Stimulated activated memory B cell treated with anti-CD40 and anti-IgM and Interleukin-4, amounts not matched to agents 10 μg/mL and 1 μg/mL and 100 μg/mL, for 72 hours (primary cell): ENCODE results near the gene RAB31.

Experiments
- ATAC-seq: fragments of 150-1000 bp; cut with Tn5 transposase; 2 replicates; pipeline ENCODE4 v1.10.0; 2021
- H3K27ac Mint-ChIP-seq: one replicate; pipeline ENCODE4 v1.8.0; 2022; ENCODE audit warnings: mild to moderate bottlenecking, mixed read lengths
- H3K27me3 Mint-ChIP-seq: one replicate; pipeline ENCODE4 v1.8.0; 2022; ENCODE audit warnings: mixed read lengths
- H3K36me3 Mint-ChIP-seq: one replicate; pipeline ENCODE4 v1.8.0; 2022; ENCODE audit warnings: mixed read lengths
- H3K4me1 Mint-ChIP-seq: one replicate; pipeline ENCODE4 v1.8.0; 2022; ENCODE audit warnings: mixed read lengths
- H3K4me3 Mint-ChIP-seq: one replicate; pipeline ENCODE4 v1.8.0; 2022; ENCODE audit warnings: mild to moderate bottlenecking, moderate library complexity, mixed read lengths
- H3K9me3 Mint-ChIP-seq: one replicate; pipeline ENCODE4 v1.8.0; 2022; ENCODE audit warnings: mixed read lengths

RAB31 gene

DNA sequence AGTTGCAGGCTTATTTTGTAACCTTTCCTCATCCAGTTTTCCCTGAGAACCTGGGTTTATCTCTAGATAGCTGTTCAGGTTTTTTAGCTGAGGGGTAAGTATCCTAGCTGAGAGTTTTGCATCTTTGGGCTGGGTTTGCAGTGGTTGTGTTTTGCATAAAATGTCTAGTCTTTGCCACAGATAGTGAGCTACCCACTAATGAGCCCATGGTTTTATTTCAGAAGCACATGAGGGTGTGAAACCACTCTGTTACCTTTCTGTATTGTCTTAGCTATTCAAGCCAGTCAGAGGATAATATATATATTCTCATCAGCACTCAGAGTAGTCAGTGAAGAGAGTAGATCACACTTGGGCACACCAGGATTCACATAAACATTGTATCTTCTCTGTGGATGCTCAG lies 153.1 kb downstream of the RAB31 start:
- Mint-ChIP-seq H3K4me3 (no peak overlapping the region), H3K27ac (no peak overlapping the region), H3K9me3 (peaks cover 11% of the 10 kb centered on the region), H3K4me1 (peaks cover 22% of the 10 kb centered on the region), H3K27me3 (no peaks in the 10 kb centered on the region), H3K36me3 (peaks cover 50% of the 10 kb centered on the region)
- ATAC-seq = peak; percentile 24

DNA sequence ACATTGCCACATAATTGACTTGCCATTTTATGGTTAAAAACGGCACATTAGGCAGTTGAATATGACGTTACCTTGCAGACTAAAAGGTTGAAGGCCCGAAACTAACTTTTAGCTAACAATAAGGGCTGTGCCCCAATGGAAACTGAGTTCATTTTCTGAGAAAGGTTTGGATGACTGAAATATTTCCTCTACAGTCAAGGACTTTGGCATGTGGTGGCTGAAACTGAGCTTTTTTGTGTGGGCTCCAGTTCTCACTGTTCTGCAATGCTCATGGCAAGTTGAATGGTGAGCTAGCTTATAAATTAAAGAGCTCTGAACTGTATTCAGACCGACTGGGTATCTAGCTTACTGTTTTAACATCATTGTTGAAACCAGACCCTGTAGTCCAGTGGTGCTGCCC lies 153.8 kb downstream of the RAB31 start:
- no peaks in the 10 kb centered on the region for H3K27me3 Mint-ChIP-seq
- H3K4me3 Mint-ChIP-seq = no peak overlapping the region
- no peak overlapping the region for H3K27ac Mint-ChIP-seq
- H3K9me3 Mint-ChIP-seq = peaks cover 16% of the 10 kb centered on the region
- H3K4me1 Mint-ChIP-seq = peaks cover 20% of the 10 kb centered on the region
- H3K36me3 Mint-ChIP-seq = peaks cover 54% of the 10 kb centered on the region
- peak; percentile 63 for ATAC-seq

DNA sequence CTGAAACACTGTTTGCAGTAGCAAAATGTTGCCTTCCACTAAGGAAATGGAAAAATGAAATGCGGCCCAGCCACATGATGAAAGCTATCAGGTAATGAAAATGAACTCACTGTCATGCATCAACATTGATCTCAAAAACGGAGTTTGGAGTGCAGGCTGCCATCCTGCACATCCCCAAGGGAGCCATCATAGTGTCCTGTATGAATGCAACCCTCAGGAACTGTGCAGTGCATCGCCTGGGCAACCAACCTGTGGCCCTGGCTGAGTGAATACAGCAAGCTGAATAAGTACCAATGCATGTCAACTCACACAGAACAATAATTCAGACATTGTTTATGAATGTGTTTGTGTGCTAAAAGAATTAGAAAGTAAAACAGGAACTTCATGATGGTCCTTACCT lies 154.6 kb downstream of the RAB31 start:
- ATAC-seq = peak; percentile 64
- H3K9me3 Mint-ChIP-seq = peaks cover 18% of the 10 kb centered on the region
- H3K27me3 Mint-ChIP-seq = no peaks in the 10 kb centered on the region
- peaks cover 54% of the 10 kb centered on the region for H3K36me3 Mint-ChIP-seq
- H3K4me3 Mint-ChIP-seq = no peak overlapping the region
- H3K27ac Mint-ChIP-seq = peak overlapping the region; percentile 28
- peaks cover 20% of the 10 kb centered on the region for H3K4me1 Mint-ChIP-seq

DNA sequence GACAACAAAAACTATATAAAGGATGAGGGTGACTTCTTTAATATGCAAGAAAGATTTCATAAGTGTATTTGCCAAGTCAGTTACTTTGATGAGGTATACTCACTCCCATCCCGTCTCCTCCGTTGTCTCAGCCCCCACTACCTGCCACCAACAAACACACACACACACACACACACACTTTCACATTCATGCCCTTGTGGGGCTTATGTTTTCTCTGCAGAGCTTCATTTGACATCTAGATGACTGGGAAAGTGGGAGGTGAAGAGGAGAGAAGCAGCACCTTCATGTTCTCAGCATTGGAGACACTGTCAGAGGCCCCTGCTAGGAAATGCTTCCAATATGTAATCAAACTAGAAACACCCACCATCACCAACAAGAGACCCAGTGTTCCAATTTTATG lies 155.2 kb downstream of the RAB31 start:
- no peaks in the 10 kb centered on the region for H3K27me3 Mint-ChIP-seq
- H3K9me3 Mint-ChIP-seq = peaks cover 18% of the 10 kb centered on the region
- ATAC-seq = no peak
- peak overlapping the region; percentile 28 for H3K27ac Mint-ChIP-seq
- H3K4me3 Mint-ChIP-seq = no peak overlapping the region
- H3K36me3 Mint-ChIP-seq = peaks cover 54% of the 10 kb centered on the region
- peaks cover 20% of the 10 kb centered on the region for H3K4me1 Mint-ChIP-seq

DNA sequence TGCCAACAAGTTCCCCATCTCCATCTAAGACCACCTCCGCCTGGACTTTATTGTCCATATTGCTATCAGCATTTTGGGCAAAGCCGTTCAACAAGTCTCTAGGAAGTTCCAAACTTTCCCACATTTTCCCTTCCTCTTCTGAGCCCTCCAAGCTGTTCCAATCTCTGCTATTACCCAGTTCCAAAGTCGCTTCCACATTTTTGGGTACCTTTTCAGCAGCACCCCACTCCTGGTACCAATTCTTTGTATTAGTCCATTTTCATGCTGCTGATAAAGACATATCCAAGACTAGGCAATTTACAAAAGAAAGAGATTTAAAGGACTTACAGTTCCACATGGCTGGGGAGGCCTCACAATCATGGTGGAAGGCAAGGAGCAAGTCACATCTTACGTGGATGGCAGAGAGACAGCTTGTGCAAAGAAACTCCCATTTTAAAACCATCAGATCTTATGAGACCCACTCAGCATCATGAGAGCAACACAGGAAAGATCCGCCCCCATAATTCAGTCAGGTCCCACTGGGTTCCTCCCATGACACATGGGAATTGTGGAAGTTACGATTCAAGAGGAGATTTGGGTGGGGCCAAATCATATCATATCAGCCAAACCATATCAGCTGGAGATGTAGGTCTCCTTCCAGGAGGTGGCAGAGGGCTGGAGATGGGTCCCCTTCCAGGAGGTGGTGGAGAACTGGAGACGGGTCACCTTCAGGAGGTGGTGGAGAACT lies 157.8 kb downstream of the RAB31 start:
- Mint-ChIP-seq H3K4me3 (no peak overlapping the region), H3K27ac (no peak overlapping the region), H3K36me3 (peaks cover 32% of the 10 kb centered on the region), H3K27me3 (peaks cover 9% of the 10 kb centered on the region), H3K9me3 (peaks cover 18% of the 10 kb centered on the region), H3K4me1 (peaks cover 31% of the 10 kb centered on the region)
- no peak for ATAC-seq

DNA sequence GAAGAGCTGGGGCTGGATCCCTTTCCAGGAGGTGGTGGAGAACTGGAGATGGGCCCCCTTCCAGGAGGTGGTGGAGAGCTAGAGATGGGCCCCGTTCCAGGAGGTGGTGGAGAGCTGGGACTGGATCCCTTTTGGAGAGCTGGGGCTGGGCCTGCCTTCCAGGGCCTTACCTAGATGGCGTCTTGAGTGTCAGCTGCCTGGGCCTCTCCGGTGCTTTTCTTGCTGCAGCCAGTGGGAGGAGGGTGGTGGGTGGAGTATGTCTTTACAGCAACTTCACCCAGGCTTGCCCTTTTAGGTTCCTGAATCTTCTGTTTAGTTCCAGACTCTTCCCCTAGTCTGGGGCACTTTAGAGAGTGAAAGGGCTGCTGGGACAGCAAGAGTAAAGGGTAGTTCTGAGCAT lies 158.5 kb downstream of the RAB31 start:
- Mint-ChIP-seq H3K27me3 (peaks cover 16% of the 10 kb centered on the region), H3K36me3 (peaks cover 28% of the 10 kb centered on the region), H3K9me3 (peaks cover 18% of the 10 kb centered on the region), H3K4me3 (no peak overlapping the region), H3K4me1 (peaks cover 27% of the 10 kb centered on the region), H3K27ac (no peak overlapping the region)
- no peak for ATAC-seq

DNA sequence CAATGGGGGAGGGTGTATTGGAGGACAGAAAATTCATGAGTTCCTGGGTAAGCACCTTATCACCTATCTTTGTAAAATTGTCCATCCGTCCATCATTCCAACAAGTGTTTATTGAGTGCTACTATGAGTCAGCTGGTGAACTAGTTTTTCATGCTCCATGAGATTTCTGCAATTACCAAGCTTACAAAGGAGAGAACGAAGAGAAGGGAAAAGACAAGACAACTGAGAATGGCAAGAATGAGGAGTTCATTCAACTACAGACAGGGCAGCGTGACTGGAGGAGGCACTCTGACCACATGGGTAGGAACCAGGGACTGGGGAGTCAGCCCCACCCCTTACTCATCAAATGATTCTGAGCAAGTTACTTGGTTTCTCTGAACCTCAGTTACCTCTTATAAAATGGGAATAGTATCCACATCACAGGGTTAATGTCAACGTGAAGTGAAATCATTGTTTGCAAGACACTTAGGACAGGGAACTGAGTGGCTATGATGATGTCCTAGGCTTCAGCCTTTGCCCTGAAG lies 159.0 kb downstream of the RAB31 start:
- H3K27me3 Mint-ChIP-seq = peaks cover 17% of the 10 kb centered on the region
- H3K9me3 Mint-ChIP-seq = peaks cover 18% of the 10 kb centered on the region
- peaks cover 23% of the 10 kb centered on the region for H3K4me1 Mint-ChIP-seq
- H3K4me3 Mint-ChIP-seq = no peak overlapping the region
- H3K27ac Mint-ChIP-seq = no peak overlapping the region
- H3K36me3 Mint-ChIP-seq = peaks cover 25% of the 10 kb centered on the region
- no peak for ATAC-seq

DNA sequence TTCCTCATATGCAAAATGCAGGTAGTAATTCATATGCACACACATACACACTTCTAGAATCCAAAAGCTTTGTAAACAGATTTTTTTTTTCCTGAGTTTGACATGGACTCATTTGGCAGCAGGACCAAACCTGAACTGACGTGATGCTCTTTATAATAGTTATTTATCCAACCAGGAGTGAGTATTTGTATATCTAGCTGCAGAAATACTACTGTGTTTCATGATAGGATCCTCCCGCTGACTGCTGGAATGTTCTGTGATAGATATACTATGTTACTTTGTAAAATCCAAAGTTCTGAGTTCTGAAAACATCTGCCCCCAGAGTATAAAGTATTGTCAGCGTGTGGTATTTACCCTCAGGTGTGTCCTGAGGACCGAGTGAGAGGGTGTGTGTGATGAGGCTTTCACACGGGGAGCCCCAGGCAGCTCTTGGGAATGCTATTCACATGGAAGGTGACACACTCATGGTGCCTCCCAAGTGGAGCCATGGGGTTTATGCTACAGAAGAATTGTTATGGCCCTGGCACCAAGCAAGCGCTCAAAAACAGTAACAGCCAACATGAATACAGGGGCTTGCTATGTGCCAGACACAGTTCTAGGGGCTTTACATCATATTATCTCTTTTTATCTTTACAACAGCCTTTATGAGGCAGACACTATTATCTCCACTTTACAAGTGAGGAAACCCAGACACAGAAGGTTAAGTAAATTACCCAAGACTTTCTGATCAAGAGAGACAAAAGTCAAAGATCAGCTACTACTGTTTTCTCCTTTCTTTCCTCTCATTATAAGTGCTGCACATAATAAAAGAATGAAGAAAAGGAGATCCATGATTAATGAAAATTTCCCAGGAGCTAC lies 161.0 kb downstream of the RAB31 start:
- Mint-ChIP-seq H3K4me1 (peaks cover 11% of the 10 kb centered on the region), H3K4me3 (no peak overlapping the region), H3K36me3 (peaks cover 15% of the 10 kb centered on the region), H3K9me3 (peaks cover 18% of the 10 kb centered on the region), H3K27me3 (peaks cover 22% of the 10 kb centered on the region), H3K27ac (no peak overlapping the region)
- no peak for ATAC-seq

DNA sequence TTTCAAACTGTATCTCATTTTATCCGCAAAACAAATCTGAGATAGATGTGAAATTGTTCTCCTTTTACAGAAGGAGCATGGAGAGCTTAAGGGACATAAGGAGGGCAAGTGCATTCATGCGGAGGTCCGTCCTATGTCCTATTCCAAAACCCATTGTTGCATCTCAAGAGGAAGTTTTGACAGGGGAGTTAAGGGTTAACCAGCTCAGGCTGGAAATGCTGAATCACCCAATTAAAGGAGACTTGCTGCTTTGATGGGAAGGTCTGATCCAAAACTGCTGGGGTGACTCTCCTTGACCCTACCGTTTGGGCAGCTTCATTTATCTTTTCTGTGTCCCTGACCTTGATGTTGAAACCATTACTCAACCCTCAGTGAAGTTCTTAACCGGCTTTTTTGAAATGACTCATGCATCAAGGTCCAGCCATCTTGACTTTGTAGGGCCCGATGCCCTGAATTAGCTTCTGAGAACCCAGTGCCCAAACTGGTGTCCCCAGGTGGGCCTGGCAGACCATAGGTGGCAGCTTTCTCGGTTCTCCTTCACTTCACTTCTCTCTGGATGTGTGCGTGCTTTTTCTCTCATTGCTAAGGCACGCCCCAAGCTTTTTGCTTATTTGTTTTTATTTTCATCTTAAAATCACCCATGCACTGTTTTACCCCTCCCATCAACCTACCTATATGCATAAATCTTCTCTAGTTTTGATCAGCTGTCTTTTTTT lies 161.8 kb downstream of the RAB31 start:
- peaks cover 18% of the 10 kb centered on the region for H3K9me3 Mint-ChIP-seq
- ATAC-seq = peak; percentile 50
- no peak overlapping the region for H3K4me3 Mint-ChIP-seq
- H3K36me3 Mint-ChIP-seq = peaks cover 15% of the 10 kb centered on the region
- H3K4me1 Mint-ChIP-seq = peaks cover 11% of the 10 kb centered on the region
- peaks cover 30% of the 10 kb centered on the region for H3K27me3 Mint-ChIP-seq
- no peak overlapping the region for H3K27ac Mint-ChIP-seq

DNA sequence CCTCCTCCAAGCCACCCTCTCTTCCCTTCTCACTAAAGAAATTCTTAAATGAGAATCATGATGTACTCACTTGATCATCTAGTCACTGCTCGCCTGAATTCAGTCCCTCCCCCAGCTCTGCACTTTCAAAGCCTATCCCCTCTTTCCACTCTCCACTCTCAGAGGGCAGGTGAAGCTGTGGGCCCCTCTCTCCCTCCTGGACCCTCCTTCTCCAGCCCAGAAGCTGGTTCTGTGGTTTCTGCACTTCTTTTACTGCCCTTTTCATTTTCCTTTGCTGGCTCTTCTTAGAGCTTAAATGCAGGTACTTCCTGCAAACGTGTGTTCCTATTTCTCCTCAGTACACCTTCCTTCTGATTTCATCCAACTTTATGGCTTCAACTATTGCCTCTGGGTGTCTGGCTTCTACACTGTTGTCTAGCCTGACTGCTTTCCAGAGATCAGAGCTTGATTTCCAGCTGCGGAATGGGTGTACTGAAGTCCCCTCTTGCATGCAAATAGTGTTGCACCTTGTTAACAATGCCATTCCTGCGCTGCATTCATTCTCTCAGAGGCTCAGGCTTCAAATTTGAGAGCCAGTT lies 162.4 kb downstream of the RAB31 start:
- Mint-ChIP-seq H3K9me3 (peaks cover 14% of the 10 kb centered on the region), H3K27ac (no peak overlapping the region), H3K27me3 (peaks cover 36% of the 10 kb centered on the region)

DNA sequence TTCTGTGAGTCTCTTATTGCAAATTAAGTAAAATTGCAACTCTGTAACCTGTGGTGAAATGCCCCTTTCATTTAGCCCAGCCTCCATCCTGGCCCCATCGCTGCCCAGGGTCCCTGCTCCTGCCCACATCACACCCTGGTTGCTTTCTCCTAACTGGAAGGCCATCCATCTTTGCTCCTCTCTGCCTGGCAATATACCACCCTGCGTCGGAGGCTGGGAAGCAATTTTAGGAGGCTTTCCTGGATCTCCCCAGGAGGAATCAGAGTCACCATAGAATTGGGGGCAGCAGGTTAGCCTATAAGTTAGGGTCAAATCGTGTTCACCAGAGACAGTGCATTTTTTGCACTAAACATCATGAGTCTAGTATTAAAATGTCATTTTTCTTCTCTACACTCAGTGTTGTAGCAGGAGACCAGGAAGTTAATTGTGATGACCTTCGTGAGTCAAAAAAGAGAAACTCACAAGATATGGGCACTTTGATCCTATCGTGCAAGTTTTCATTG lies 163.2 kb downstream of the RAB31 start:
- no peak overlapping the region for H3K4me3 Mint-ChIP-seq
- H3K9me3 Mint-ChIP-seq = peaks cover 6% of the 10 kb centered on the region
- H3K27me3 Mint-ChIP-seq = peaks cover 36% of the 10 kb centered on the region
- H3K27ac Mint-ChIP-seq = no peak overlapping the region
- H3K4me1 Mint-ChIP-seq = peaks cover 11% of the 10 kb centered on the region
- peaks cover 2% of the 10 kb centered on the region for H3K36me3 Mint-ChIP-seq
- no peak for ATAC-seq

More for the DNA sequence above, 162.4 kb downstream of the RAB31 start:
- no peak for ATAC-seq
- Mint-ChIP-seq H3K36me3 (peaks cover 10% of the 10 kb centered on the region), H3K4me3 (no peak overlapping the region), H3K4me1 (peaks cover 11% of the 10 kb centered on the region)

DNA sequence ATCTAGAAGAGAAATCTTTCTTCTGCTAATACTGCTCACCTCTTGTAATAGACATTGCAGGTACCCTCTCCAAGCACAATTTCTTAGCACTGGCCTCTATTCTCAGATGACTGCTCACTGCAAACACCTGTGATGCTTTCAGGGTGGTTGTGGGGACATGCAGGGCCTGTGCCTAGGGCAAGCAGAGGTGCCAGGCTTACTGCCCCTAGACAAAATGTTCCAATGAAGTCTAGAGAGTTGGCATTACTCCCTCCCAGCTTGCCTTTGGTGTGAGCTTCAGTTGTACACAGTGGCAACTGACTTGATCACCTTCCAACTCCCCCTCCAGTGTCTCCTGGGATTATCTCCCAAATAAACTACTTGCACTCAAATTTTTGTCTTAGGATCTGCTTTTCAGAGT lies 164.7 kb downstream of the RAB31 start:
- H3K27me3 Mint-ChIP-seq = peaks cover 36% of the 10 kb centered on the region
- H3K4me3 Mint-ChIP-seq = no peak overlapping the region
- no peak for ATAC-seq
- no peaks in the 10 kb centered on the region for H3K36me3 Mint-ChIP-seq
- H3K9me3 Mint-ChIP-seq = no peaks in the 10 kb centered on the region
- H3K4me1 Mint-ChIP-seq = peaks cover 11% of the 10 kb centered on the region
- no peak overlapping the region for H3K27ac Mint-ChIP-seq

DNA sequence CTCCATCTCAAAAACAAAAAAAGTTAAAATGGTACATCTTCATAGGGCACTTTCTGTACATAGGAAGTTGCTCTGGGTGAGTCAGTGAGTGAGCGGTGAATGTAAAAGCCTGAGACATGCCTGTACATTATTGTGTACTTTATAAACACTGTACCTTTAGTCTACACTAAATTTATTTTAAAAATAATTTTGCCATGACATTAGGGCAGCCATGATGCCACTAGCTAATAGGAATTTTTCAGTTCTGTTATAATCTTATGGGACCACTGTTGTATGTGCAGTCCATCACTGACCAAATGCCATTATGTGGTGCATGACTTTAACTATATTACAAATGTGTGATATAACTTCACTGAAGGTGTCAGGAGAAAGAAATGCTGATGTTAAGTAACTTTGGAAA lies 166.6 kb downstream of the RAB31 start:
- Mint-ChIP-seq H3K27me3 (peaks cover 36% of the 10 kb centered on the region), H3K36me3 (no peaks in the 10 kb centered on the region), H3K9me3 (no peaks in the 10 kb centered on the region), H3K4me1 (peaks cover 11% of the 10 kb centered on the region), H3K27ac (no peak overlapping the region), H3K4me3 (no peak overlapping the region)
- no peak for ATAC-seq

DNA sequence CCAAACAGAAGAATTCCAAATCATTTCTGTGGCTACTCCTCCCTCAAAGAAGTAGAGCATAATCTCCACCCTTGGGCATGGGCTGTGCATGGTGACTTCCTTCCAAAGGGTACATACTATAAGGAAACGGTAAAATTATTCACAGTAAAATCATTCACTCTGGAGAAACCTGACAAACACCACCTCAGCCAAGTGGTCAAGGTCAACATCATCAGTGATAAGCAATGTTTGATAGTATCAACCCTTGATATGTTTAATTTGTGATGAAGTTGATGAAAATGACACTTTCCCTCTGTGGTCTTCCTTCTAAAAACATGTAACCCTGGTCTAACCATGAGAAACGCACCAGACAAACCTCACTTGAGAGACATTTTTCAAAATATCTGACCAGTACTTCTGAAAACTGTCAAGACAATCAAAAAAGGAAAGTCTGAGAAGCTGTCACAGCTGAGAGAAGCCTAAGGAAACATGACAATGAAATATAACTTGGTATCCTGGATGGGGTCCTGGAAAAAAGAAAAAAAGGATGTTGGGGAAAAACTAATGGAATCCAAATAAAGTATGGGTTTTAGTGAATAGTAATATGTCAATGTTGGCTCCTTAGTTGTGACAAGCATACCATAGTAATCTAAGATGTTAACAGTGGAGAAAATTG lies 168.2 kb downstream of the RAB31 start:
- H3K9me3 Mint-ChIP-seq = no peaks in the 10 kb centered on the region
- no peaks in the 10 kb centered on the region for H3K4me1 Mint-ChIP-seq
- ATAC-seq = no peak
- H3K4me3 Mint-ChIP-seq = no peak overlapping the region
- peaks cover 24% of the 10 kb centered on the region for H3K27me3 Mint-ChIP-seq
- H3K36me3 Mint-ChIP-seq = no peaks in the 10 kb centered on the region
- no peak overlapping the region for H3K27ac Mint-ChIP-seq
